Caki2 (cell line): ENCODE measurements around the gene ZNF362. TPM values are rescaled to one million over a fixed set of nuclear protein-coding genes. Genes with fewer than 3 reads are reported as not detected.
A peak's percentile ranks its signal among the peaks of the same experiment; 100 is the strongest.
"Not testable (repeated sequence)": the region's sequence is repeated elsewhere in the genome, so short reads cannot be mapped to it uniquely, and the experiment has no call there.

Experiments
- DNase-seq: peaks from one replicate; pipeline ENCODE4 v3.0.0-alpha.2; 2015; ENCODE audit warnings: low read depth
- in situ Hi-C: cut with HindIII; loops from 2 replicates; pipeline ENCODE4 v1.10.0; 2016; ENCODE audit warnings: low sequenced_read_pairs, low pct_unique_long_range_greater_than_20kb, mixed read lengths
- total RNA-seq: library from RNA; depleted of rRNA; stranded (reverse); fragments of >200 nt; shearing (Covaris generic); gene quantifications from 2 replicates; pipeline ENCODE4 v1.2.3, GENCODE V29; 2014; ENCODE audit warnings: low replicate concordance

ZNF362 gene
- total RNA-seq, 1 experiment from 2014 or later = 6.0 TPM

- in situ Hi-C loops = no loop called here
- peak; percentile 68 for DNase-seq
Measured at GRCh38 chr1:33295450-33296081, 39.3 kb downstream of the ZNF362 start.

- in situ Hi-C loops = no loop called here
- no peak for DNase-seq
Measured at GRCh38 chr1:33296082-33296458, 39.8 kb downstream of the ZNF362 start.

GRCh38 chr1:33296824-33297223, 40.5 kb downstream of the ZNF362 start:
- DNase-seq = no peak
- in situ Hi-C loops = no loop called here

GRCh38 chr1:33297911-33298622, 41.8 kb downstream of the ZNF362 start:
- in situ Hi-C loops = no loop called here
- peak; percentile 9 for DNase-seq

GRCh38 chr1:33298623-33299277, 42.5 kb downstream of the ZNF362 start:
- in situ Hi-C loops = no loop called here
- DNase-seq = peak; percentile 34

- in situ Hi-C loops = no loop called here
- DNase-seq = no peak
Measured at GRCh38 chr1:33299461-33300155, 43.3 kb downstream of the ZNF362 start.

- in situ Hi-C loops = no loop called here
- no peak for DNase-seq
Measured at GRCh38 chr1:33300673-33301072, 44.4 kb downstream of the ZNF362 start.

- in situ Hi-C loops = no loop called here
- no peak for DNase-seq
Measured at GRCh38 chr1:33301273-33301984, 45.1 kb downstream of the ZNF362 start.

GRCh38 chr1:33302325-33302724, 46.0 kb downstream of the ZNF362 start:
- no peak for DNase-seq
- in situ Hi-C loops = no loop called here

GRCh38 chr1:33305016-33305415, 48.7 kb downstream of the ZNF362 start:
- DNase-seq = no peak
- in situ Hi-C loops = no loop called here

GRCh38 chr1:33305816-33306652, 49.7 kb downstream of the ZNF362 start:
- in situ Hi-C loops = no loop called here
- DNase-seq = no peak

- in situ Hi-C loops = no loop called here
- no peak for DNase-seq
Measured at GRCh38 chr1:33306653-33307493, 50.6 kb downstream of the ZNF362 start.

GRCh38 chr1:33307494-33307864, 51.2 kb downstream of the ZNF362 start:
- DNase-seq = no peak
- in situ Hi-C loops = no loop called here

GRCh38 chr1:33309351-33309750, 53.1 kb downstream of the ZNF362 start:
- in situ Hi-C loops, DNase-seq: not testable (repeated sequence)

GRCh38 chr1:33310702-33311101, 54.4 kb downstream of the ZNF362 start:
- no peak for DNase-seq
- in situ Hi-C loops = no loop called here

GRCh38 chr1:33311706-33312412, 55.6 kb downstream of the ZNF362 start:
- in situ Hi-C loops = no loop called here
- DNase-seq = no peak
